CD8-positive, alpha-beta memory T cell (primary cell): Measurements from ENCODE around the gene CUL7. TPM values are rescaled to one million over a fixed set of nuclear protein-coding genes. Genes with fewer than 3 reads are reported as not detected.
A peak's percentile ranks its signal among the peaks of the same experiment; 100 is the strongest.

Source experiments
- CTCF ChIA-PET: fragments of 350-600 bp; sonication (Branson Sonifier 250); formaldehyde crosslinking; loops from one replicate; lab custom pipeline; 2021; ENCODE audit warnings: antibody characterized with exemption; lab: Charles Lee
- POLR2A ChIA-PET: fragments of 350-600 bp; sonication (Branson Sonifier 250); formaldehyde crosslinking; loops from one replicate; lab custom pipeline; 2021; ENCODE audit warnings: antibody characterized with exemption; lab: Charles Lee
- DNase-seq, 5 donors: peaks; one replicate each; pipeline versions ENCODE4 v3.0.0 to v3.0.0-alpha.2; 2020 to 2022; ENCODE audit warnings: mixed read lengths in 1 of 5
- H3K27ac ChIP-seq: one replicate; pipeline ENCODE4 v1.7.0; 2013; ENCODE audit warnings: low read depth, mild to moderate bottlenecking, low read length, moderate library complexity
- H3K27me3 ChIP-seq: 2 replicates; pipeline ENCODE4 v1.7.0; 2013; ENCODE audit warnings: low read length, mild to moderate bottlenecking; ENCODE audit not compliant: insufficient read depth, poor library complexity, severe bottlenecking
- H3K36me3 ChIP-seq: 2 replicates; pipeline ENCODE4 v1.7.0; 2013; ENCODE audit warnings: mild to moderate bottlenecking, low read length, moderate library complexity; ENCODE audit not compliant: insufficient read depth
- H3K4me1 ChIP-seq: 2 replicates; pipeline ENCODE4 v1.7.0; 2013; ENCODE audit warnings: mild to moderate bottlenecking, low read length, moderate library complexity; ENCODE audit not compliant: insufficient read depth
- H3K4me3 ChIP-seq: 2 replicates; pipeline ENCODE4 v1.7.0; 2013; ENCODE audit warnings: mild to moderate bottlenecking, low read length
- H3K9me3 ChIP-seq: 2 replicates; pipeline ENCODE4 v1.7.0; 2013; ENCODE audit warnings: mild to moderate bottlenecking, low read length
- H3K27ac Mint-ChIP-seq, 8 donors: one replicate each; pipeline ENCODE4 v1.8.0; 2020 to 2021; ENCODE audit warnings: mixed read lengths in 8 of 8, mild to moderate bottlenecking in 6 of 8, inconsistent platforms in 3 of 8, moderate library complexity in 3 of 8
- H3K27me3 Mint-ChIP-seq, 2 donors: one replicate each; pipeline ENCODE4 v1.8.0; 2020 to 2021; ENCODE audit warnings: mixed read lengths in 2 of 2, mild to moderate bottlenecking in 1 of 2, moderate library complexity in 1 of 2
- H3K36me3 Mint-ChIP-seq, 3 donors: one replicate each; pipeline ENCODE4 v1.8.0; 2020 to 2021; ENCODE audit warnings: mixed read lengths in 3 of 3, inconsistent platforms in 1 of 3, mild to moderate bottlenecking in 1 of 3
- H3K4me1 Mint-ChIP-seq, 3 donors: one replicate each; pipeline ENCODE4 v1.8.0; 2020 to 2021; ENCODE audit warnings: mixed read lengths in 3 of 3, inconsistent platforms in 1 of 3, mild to moderate bottlenecking in 1 of 3
- H3K4me3 Mint-ChIP-seq, 7 donors: one replicate each; pipeline ENCODE4 v1.8.0; 2020 to 2021; ENCODE audit warnings: mixed read lengths in 7 of 7, mild to moderate bottlenecking in 6 of 7, moderate library complexity in 4 of 7, inconsistent platforms in 2 of 7
- H3K9me3 Mint-ChIP-seq, 5 donors: one replicate each; pipeline ENCODE4 v1.8.0; 2020 to 2022; ENCODE audit warnings: mixed read lengths in 5 of 5, mild to moderate bottlenecking in 3 of 5, moderate library complexity in 2 of 5, inconsistent platforms in 1 of 5
- polyA plus RNA-seq: library from polyadenylated mRNA; unstranded; fragments of 300-500 nt; fragmentation: Illumina TruSeq; gene quantifications from one replicate; pipeline ENCODE4 v1.2.3, GENCODE V29; 2021
- total RNA-seq, 2 experiments: library from RNA; stranded (reverse); gene quantifications; one replicate each; pipeline ENCODE4 v1.2.3, GENCODE V29; 2021

CUL7 gene
- total and polyA plus RNA-seq, 3 experiments from 2014 or later = 2.1 to 12.1 (median 11.7) TPM

DNA sequence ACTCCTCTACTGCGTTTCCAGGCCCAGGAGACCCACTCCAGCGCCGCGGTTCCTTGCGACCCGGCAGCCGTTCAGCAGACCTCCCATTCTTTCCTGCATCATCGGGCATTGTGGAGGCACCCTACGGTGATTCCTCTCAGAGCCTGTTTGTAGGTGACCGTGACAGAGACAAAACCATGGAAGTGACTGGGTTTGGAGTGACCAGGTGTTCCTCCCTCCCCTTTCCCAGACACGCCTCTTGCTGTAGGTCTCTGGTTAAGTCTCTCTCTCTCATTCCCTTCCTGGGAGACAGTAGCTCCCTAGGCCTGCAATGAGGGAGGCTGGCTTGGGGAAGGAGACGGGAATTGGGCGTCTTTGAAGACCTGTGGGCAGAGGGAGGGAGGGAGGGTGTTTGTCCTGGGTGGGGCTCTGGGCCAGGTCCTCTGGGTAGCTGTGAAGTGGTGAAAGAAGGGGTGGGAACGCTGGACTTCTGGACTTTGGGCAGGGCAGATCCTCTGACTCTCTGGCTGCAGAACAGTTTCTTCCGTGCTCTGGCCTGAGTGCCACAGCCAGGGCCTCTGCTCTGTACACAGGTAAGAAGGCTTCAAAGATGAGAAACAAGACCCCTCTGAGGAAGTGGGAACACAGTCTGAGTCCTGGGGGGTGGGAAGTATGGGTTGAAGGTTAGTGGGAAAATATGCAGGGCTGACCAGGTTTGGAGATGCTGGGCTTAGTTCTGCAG, 6.5 kb upstream of the CUL7 start:
- no peaks in the 10 kb centered on the region for H3K9me3 ChIP-seq
- peaks cover 32 to 53% (median 50%) of the 10 kb centered on the region in 3 donors for H3K4me1 Mint-ChIP-seq
- DNase-seq = no peak
- no peaks in the 10 kb centered on the region for H3K9me3 Mint-ChIP-seq
- ChIA-PET CTCF (interaction anchor here (1.2 to 2.1 kb wide), 2 partner anchors 9 to 83 kb away, joined by 3 to 6 read pairs; no protein-coding TSS in a partner anchor), POLR2A (interaction anchor here (0.8 to 2.6 kb wide), 4 partner anchors 46 to 314 kb away, joined by 3 to 24 read pairs (median 8); partner anchors contain the start of genes KLHDC3, MEA1, PEX6 and PPP2R5D)
- H3K27me3 ChIP-seq = no peaks in the 10 kb centered on the region
- H3K27ac ChIP-seq = peak overlapping the region; percentile 94
- no peaks in the 10 kb centered on the region for H3K27me3 Mint-ChIP-seq
- peak overlapping the region; percentile 98 to 100 (median 100) for H3K27ac Mint-ChIP-seq
- peaks cover 22% of the 10 kb centered on the region for H3K4me1 ChIP-seq
- peak overlapping the region; percentile 93 for H3K4me3 ChIP-seq
- H3K36me3 ChIP-seq = peaks cover 17% of the 10 kb centered on the region
- peaks cover 3 to 67% (median 19%) of the 10 kb centered on the region in 3 donors for H3K36me3 Mint-ChIP-seq
- H3K4me3 Mint-ChIP-seq = peak overlapping the region; percentile 95 to 99 (median 98)

DNA sequence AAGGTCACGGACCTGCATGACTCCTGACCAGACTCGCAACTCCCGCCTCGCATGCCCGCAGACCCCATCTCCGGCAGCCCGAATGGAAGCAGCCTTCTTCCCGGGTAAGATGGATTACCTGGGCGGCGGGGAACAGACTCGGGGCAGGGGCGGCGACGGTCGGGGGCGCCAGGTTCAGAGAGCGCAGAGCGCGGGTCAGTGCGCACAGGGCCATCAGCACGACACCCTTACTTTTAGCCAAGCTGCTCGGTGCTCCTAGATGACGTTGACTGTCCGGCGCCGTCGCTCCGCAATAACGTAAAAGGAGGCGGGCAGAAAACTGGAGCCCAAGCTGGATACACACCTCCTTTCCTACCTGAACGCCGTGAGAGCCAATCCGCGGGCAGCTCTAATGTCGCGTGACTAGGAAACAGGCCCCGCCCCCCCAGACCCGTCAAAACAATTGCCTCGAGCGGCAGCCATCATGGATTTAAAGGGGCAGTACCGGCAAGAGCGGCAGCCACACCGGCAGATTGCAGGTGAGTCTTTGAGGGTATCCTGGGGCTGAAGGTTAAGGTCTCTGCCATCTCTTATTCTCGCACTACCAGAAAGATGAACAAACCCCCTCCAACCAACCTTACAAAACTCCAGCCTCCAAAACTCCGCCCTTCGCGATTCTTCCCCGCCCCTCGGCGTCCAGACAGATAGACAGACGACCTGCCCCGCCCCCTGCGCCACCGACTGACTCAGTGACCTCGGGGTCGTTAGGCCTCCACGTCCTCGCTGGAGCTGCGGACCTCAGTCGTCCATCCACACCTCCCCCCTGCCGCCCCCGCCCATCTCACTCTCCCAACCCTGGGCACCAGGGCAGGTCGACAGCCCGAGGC, 5.8 kb upstream of the CUL7 start, which contains the start of the genes KLC4 and MRPL2:
Gene KLC4 (plus strand): TSS at position 464 of the 866 bp plus-strand sequence. CDS start 1,705 bp downstream, outside the sequence.
Gene MRPL2 (minus strand): TSS at position 267 of the 866 bp plus-strand sequence. CDS start 53 bp downstream, at position 214.
- ChIA-PET CTCF (interaction anchor here (1.2 to 2.1 kb wide), 2 partner anchors 47 to 84 kb away, joined by 3 to 6 read pairs; no protein-coding TSS in a partner anchor), POLR2A (interaction anchor here (0.5 to 2.6 kb wide), 11 partner anchors 38 to 316 kb away, joined by 3 to 24 read pairs (median 5); partner anchors contain the start of genes CNPY3, KLHDC3, MEA1 and PEX6)
- peaks cover 23% of the 10 kb centered on the region for H3K4me1 ChIP-seq
- H3K9me3 ChIP-seq = no peaks in the 10 kb centered on the region
- peak within 1 kb of the TSS; percentile 93 for H3K4me3 ChIP-seq
- peak within 1 kb of the TSS; percentile 94 for H3K27ac ChIP-seq
- Mint-ChIP-seq H3K9me3 (no peaks in the 10 kb centered on the region), H3K4me1 (peaks cover 32 to 54% (median 50%) of the 10 kb centered on the region in 3 donors), H3K36me3 (peaks cover 3 to 61% (median 14%) of the 10 kb centered on the region in 3 donors), H3K27me3 (no peaks in the 10 kb centered on the region), H3K27ac (peak within 1 kb of the TSS; percentile 98 to 100 (median 100)), H3K4me3 (peak within 1 kb of the TSS; percentile 95 to 99 (median 98))
- H3K27me3 ChIP-seq = no peaks in the 10 kb centered on the region
- peak; percentile 95 to 97 (median 96) for DNase-seq
- H3K36me3 ChIP-seq = peaks cover 18% of the 10 kb centered on the region

DNA sequence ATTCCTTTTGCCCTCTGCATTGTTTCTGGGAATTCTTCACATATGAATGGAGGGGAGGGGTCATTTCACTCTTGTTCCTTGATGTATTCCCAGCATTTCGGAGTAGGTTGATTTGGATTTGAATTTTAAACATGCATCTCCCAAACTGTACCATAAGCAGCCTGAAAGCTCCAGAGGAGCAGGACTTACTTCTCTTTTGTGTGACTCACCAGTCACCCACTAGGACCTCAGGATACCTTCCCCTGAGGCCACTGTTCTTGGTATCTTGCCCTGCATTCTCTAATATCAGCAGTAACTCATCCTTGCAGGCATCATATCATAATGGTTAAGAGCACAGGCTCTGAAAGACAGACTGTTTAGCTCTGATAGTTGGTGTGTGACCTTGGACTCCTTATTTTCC, 4.9 kb upstream of the CUL7 start:
- Mint-ChIP-seq H3K27ac (peak overlapping the region; percentile 82 to 100 (median 100)), H3K4me3 (peak overlapping the region; percentile 95 to 99 (median 98)), H3K27me3 (no peaks in the 10 kb centered on the region), H3K36me3 (peaks cover 3 to 58% (median 9%) of the 10 kb centered on the region in 3 donors), H3K9me3 (no peaks in the 10 kb centered on the region), H3K4me1 (peaks cover 39 to 61% (median 59%) of the 10 kb centered on the region in 3 donors)
- peak overlapping the region; percentile 93 for H3K4me3 ChIP-seq
- POLR2A ChIA-PET = interaction anchor here (1.1 to 2.6 kb wide), 5 partner anchors 37 to 114 kb away, joined by 3 to 24 read pairs (median 7); partner anchors contain the start of genes KLHDC3, MEA1, PEX6 and PPP2R5D
- peaks cover 28% of the 10 kb centered on the region for H3K4me1 ChIP-seq
- H3K36me3 ChIP-seq = peaks cover 18% of the 10 kb centered on the region
- no peaks in the 10 kb centered on the region for H3K27me3 ChIP-seq
- peak overlapping the region; percentile 94 for H3K27ac ChIP-seq
- no peaks in the 10 kb centered on the region for H3K9me3 ChIP-seq
- CTCF ChIA-PET = interaction anchor here (0.8 to 1.2 kb wide), 2 partner anchors 46 to 171 kb away, joined by 3 read pairs; no protein-coding TSS in a partner anchor
- no peak for DNase-seq

DNA sequence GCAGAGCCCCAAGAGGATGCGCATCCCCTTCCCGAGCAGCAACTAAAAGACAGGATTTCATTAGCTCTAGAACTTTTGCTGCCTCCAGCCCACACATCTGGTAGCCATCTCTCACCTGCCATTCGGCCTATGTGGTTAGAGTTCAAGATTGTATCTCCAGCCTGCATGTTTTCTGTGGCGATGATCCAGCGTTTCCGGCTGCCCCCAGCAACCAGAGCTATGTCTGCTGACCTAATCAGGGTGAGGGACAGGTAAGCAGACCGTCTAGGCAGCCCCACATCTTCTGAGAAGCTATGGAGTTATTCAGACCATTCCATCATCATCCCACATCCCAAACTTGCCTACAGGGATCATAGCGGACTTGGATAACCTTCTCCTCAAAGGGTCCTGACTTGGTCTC, 2.3 kb upstream of the CUL7 start:
- H3K9me3 Mint-ChIP-seq = no peaks in the 10 kb centered on the region
- DNase-seq = no peak
- no peak overlapping the region for H3K4me3 ChIP-seq
- H3K4me3 Mint-ChIP-seq = peak overlapping the region in 6 of 7 donors; percentile 15 to 97 (median 21)
- peaks cover 18% of the 10 kb centered on the region for H3K36me3 ChIP-seq
- ChIA-PET CTCF (no interaction called here), POLR2A (no interaction called here)
- H3K4me1 Mint-ChIP-seq = peaks cover 52 to 71% (median 70%) of the 10 kb centered on the region in 3 donors
- H3K27me3 ChIP-seq = no peaks in the 10 kb centered on the region
- H3K9me3 ChIP-seq = no peaks in the 10 kb centered on the region
- H3K27me3 Mint-ChIP-seq = peaks cover 0 to 2% of the 10 kb centered on the region in 2 donors
- peak overlapping the region in 4 of 8 donors; percentile 44 to 93 (median 68) for H3K27ac Mint-ChIP-seq
- peaks cover 40% of the 10 kb centered on the region for H3K4me1 ChIP-seq
- no peak overlapping the region for H3K27ac ChIP-seq
- peaks cover 0 to 51% (median 6%) of the 10 kb centered on the region in 3 donors for H3K36me3 Mint-ChIP-seq

DNA sequence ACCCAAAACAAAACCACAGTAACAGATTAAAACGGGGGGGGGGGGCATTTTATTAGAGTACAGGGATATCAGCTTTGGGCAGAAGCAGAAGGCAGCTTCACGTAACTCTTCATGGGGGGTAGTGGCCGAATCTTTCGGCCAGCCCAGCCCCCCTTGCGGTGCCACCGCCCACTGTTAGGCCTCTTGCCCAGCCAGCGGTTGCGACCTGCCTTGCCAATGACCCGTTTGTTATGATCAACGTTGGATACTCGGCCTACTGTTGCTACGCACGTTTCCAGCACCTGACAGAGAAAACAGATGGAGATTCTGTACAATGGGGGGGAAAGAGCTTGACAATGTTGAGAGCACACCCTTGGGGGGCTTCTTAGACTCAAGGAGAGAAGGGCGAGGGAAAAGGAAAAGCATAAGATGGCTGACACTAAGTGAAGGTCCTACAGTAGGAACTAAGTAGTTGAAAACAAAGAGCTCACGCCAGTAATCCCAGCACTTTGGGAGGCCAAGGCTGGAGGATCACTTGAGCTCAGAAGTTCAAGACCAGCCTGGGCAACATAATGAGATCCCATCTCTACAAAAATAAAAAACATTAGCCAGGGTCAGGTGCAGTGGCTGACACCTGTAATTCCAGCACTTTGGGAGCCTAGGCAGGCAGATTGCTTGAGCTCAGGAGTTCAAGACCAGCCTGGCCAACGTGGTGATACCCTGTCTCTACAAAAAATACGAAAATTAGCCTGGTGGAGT, 724 bp upstream of the CUL7 start:
- DNase-seq = no peak
- Histone ChIP-seq H3K27me3 (no peaks in the 10 kb centered on the region), H3K4me3 (peak overlapping the region; percentile 55), H3K36me3 (peaks cover 27% of the 10 kb centered on the region), H3K4me1 (peaks cover 30% of the 10 kb centered on the region), H3K9me3 (no peaks in the 10 kb centered on the region), H3K27ac (peak overlapping the region; percentile 88)
- POLR2A ChIA-PET = interaction anchor here (0.5 to 2.2 kb wide), 11 partner anchors 31 to 1267 kb away, joined by 3 to 13 read pairs (median 4); partner anchors contain the start of genes CNPY3, KLHDC3, MEA1 and PEX6
- Mint-ChIP-seq H3K27ac (peak overlapping the region; percentile 93 to 100 (median 96)), H3K4me3 (peak overlapping the region; percentile 89 to 97 (median 92)), H3K27me3 (peaks cover 0 to 2% of the 10 kb centered on the region in 2 donors), H3K36me3 (peaks cover 6 to 59% (median 6%) of the 10 kb centered on the region in 3 donors), H3K9me3 (no peaks in the 10 kb centered on the region), H3K4me1 (peaks cover 43 to 63% (median 62%) of the 10 kb centered on the region in 3 donors)
- CTCF ChIA-PET = interaction anchor here (0.9 to 1.3 kb wide), 5 partner anchors 38 to 89 kb away, joined by 3 to 4 read pairs (median 3); partner anchors contain the start of genes KLHDC3, MEA1 and PPP2R5D

DNA sequence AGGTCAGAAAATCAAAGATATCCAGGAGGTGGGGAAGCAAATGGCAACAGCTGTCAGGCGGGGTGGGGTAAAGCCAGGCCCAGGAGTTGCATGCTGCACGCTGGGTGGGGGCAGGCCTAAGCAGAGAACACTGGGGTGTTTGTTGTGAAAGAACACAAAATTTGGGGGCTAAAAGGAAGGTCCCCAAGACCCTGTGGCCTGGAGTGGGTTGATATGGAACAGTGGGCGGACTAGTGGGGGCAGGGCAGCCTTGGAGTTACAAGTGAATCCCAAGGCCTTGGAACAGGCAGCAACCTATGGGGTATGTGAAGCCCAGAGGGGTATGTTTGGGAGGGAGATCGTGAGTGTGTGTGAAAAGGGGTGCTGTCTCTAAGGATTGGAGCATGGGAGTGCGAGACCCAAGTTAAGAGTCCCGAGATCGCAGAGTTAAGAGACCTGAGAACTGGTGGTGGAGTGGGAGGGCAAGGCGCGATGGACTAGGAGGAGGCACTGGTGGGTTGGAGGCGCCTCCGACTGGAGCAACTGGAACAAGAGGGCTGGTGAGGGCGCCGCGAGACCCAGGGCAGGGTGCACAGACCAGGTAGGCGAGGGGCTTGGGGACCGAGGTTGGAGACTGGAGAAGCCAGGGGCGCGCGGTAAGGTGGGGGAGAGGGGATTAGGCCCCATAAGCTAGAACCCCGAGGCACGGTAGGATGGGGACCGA, 658 bp downstream of the CUL7 start:
- Mint-ChIP-seq H3K27me3 (peaks cover 0 to 2% of the 10 kb centered on the region in 2 donors), H3K4me1 (peaks cover 31 to 49% (median 48%) of the 10 kb centered on the region in 3 donors), H3K9me3 (no peaks in the 10 kb centered on the region), H3K36me3 (peaks cover 6 to 55% (median 6%) of the 10 kb centered on the region in 3 donors), H3K27ac (peak overlapping the region; percentile 85 to 100 (median 96)), H3K4me3 (peak overlapping the region; percentile 89 to 97 (median 92))
- peaks cover 29% of the 10 kb centered on the region for H3K36me3 ChIP-seq
- peaks cover 21% of the 10 kb centered on the region for H3K4me1 ChIP-seq
- peak in 1 of 5 donors; percentile 15 for DNase-seq
- peak overlapping the region; percentile 88 for H3K27ac ChIP-seq
- ChIA-PET POLR2A (interaction anchor here (0.6 to 2.2 kb wide), 5 partner anchors 32 to 122 kb away, joined by 3 to 13 read pairs (median 4); partner anchors contain the start of genes KLHDC3, MEA1, PPP2R5D and RRP36), CTCF (interaction anchor here (1.2 kb wide), 1 partner anchor 37 kb away, joined by 3 read pairs; no protein-coding TSS in a partner anchor)
- no peaks in the 10 kb centered on the region for H3K27me3 ChIP-seq
- no peaks in the 10 kb centered on the region for H3K9me3 ChIP-seq
- H3K4me3 ChIP-seq = peak overlapping the region; percentile 55
